Measurements from ENCODE around the gene TULP3.

TULP3 gene

GRCh38 chr12:2958432-2959191 lies 67.9 kb downstream of the TULP3 start (continued):
- TF ChIP-seq PRDM10 (tag by site-specific recombination; IDR thresholded peaks at IDR 0.05) (peak; percentile 62), ZNF654 (tag by site-specific recombination; IDR thresholded peaks at IDR 0.05; ENCODE audit: low read depth) (no peak), ZNF138 (tag by site-specific recombination; IDR thresholded peaks at IDR 0.05; ENCODE audit: borderline replicate concordance) (no peak), ZNF561 (tag by site-specific recombination; IDR thresholded peaks at IDR 0.05; ENCODE audit: borderline replicate concordance) (peak; percentile 53), ZNF670 (tag by site-specific recombination; IDR thresholded peaks at IDR 0.05; ENCODE audit: low read depth) (no peak), ZNF155 (tag by site-specific recombination; IDR thresholded peaks at IDR 0.05) (no peak), ZNF16 (tag by site-specific recombination; IDR thresholded peaks at IDR 0.05; ENCODE audit: low read depth) (no peak), HOXC10 (CRISPR knock-in tag; IDR thresholded peaks at IDR 0.05) (no peak), HOXD13 (CRISPR knock-in tag; IDR thresholded peaks at IDR 0.05; ENCODE audit: borderline replicate concordance) (no peak), ZNF175 (tag by site-specific recombination; IDR thresholded peaks at IDR 0.05) (no peak), ZNF391 (tag by site-specific recombination; IDR thresholded peaks at IDR 0.05; ENCODE audit: borderline replicate concordance, low read depth) (no peak), PRDM6 (tag by site-specific recombination; IDR thresholded peaks at IDR 0.05) (no peak), ZNF707 (tag by site-specific recombination; IDR thresholded peaks at IDR 0.05) (no peak), ZNF510 (tag by site-specific recombination; IDR thresholded peaks at IDR 0.05; ENCODE audit: insufficient replicate concordance) (no peak), ZNF610 (tag by site-specific recombination; IDR thresholded peaks at IDR 0.05; ENCODE audit: borderline replicate concordance) (0 out of 2 replicates have a peak, but pooled peaks have one; percentile 16), PATZ1 (tag by site-specific recombination; IDR thresholded peaks at IDR 0.05) (peak; percentile 74), TSHZ1 (tag by site-specific recombination; IDR thresholded peaks at IDR 0.05; ENCODE audit: borderline replicate concordance) (no peak), WT1 (tag by site-specific recombination; IDR thresholded peaks at IDR 0.05) (peak; percentile 46; the same call in 1 of the 2 replicates), TRIM28 (IDR thresholded peaks at IDR 0.05; ENCODE audit: borderline replicate concordance, low read length) (no peak), ZNF24 (tag by site-specific recombination; IDR thresholded peaks at IDR 0.05) (peak; percentile 55; the same call in 1 of the 2 replicates), ZNF623 (tag by site-specific recombination; IDR thresholded peaks at IDR 0.05) (no peak), ZNF18 (tag by site-specific recombination; IDR thresholded peaks at IDR 0.05) (no peak), ZBTB17 (tag by site-specific recombination; IDR thresholded peaks at IDR 0.05) (peak; percentile 97), ZNF837 (tag by site-specific recombination; IDR thresholded peaks at IDR 0.05) (no peak)
